Femur (tissue), 1 donor: Measurements from ENCODE around the gene PRRX2.

Source experiments
- DNase-seq: peaks from one replicate; pipeline ENCODE4 v3.0.0-alpha.2; 2017

Gene PRRX2

DNA sequence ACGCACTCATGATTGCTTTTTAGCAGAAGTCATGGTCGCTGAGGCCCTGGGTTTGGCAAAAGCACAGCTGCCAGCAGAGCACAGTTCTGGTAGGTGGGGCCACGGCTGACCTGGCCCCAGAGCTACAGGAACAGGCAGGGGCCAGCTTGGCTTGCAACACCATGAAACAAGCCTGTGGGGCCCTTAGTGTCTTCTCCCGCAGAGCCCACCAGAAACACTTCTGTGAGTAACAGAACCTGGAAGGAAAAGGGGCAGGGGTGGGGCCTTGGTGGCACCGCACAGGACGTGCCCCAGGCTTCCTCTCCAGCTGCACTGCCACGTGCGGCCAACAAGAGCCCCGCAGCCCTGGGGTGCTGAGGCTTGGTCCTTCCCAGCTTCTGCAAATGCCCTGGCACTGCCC lies 28.3 kb upstream of the PRRX2 start:
- no peak for DNase-seq

DNA sequence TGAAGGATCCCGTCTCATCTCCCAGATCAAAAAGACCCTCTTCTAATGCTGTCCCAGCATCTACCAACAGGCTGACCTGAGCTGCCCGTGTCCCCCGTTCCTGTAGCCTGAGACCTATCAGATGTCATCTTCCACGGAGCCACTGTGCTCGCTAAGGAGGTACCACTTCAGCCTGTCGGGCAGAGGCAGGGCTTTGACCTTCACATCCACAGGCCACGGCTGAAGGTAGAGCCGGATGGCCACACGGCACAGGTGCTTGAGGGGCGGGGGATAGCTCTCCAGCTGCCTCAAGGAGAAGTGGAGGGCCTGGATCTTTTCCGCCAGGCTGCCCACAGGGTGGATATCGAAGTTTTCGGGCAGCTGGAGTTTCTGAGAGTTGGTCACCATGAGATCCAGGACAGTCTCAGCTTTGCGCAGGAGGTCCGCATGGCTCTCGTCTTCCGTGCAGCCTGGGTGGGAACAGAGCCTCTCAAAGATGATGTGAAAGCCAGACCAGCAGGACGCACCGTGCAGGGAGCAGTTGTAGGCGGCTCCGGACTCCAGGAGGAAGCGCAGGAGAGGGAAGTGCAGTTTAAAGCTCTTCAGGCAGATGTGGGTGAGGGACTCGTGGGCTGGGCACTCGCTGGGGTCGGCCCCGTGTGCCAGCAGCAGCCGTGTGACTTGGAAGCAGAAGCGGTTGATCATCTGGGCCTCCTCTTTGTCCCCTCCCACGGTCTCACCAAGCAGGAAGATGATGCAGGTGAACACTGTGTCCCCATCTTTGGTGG lies 27.6 kb upstream of the PRRX2 start:
- DNase-seq, result no peak

DNA sequence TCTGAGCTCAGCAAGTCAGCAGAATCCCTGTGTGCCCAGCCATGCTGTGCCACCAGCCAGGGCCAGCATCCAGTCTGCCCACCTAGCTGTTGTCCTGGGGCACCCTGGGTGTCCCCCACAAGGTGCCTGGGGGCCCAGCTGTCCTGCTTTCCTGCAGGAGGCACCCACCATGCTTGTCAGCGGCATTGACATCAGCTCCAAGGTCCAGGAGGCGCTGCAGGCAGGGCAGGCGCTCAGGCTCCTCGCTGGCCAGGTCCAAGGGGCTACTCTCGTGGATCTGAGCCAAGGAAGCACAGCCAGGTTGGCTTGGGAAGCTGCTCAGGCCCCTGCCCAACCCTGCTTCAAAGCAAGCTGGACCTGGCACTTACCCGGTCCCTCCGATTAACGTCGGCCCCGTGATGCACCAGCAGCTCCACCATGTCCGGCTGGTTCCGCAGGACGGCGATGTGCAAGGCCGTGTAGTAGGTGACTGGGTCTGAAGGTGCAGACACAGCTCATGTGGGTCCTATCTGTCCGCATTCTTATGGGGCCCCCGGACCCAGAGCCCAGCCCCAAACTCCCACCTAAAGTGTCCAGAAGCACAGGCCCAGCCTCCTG lies 26.3 kb upstream of the PRRX2 start:
- no peak for DNase-seq

DNA sequence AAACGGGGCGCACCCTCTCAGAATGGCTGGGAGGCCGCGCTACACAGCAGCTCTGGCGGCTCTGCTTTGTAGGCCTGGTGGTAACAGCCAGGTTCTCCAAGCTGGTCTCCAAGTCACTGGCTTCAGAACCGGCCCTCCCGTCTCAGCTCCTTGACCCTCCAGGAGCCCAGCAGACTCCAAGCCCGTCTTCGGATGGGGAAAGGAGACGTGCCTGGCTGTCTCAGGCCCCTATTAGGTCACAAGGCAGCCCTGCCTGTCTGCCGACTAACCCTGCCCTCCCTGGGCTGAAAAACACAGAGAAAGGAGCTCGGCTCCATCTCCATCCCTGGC lies 25.7 kb upstream of the PRRX2 start:
- DNase-seq, result peak; percentile 15

DNA sequence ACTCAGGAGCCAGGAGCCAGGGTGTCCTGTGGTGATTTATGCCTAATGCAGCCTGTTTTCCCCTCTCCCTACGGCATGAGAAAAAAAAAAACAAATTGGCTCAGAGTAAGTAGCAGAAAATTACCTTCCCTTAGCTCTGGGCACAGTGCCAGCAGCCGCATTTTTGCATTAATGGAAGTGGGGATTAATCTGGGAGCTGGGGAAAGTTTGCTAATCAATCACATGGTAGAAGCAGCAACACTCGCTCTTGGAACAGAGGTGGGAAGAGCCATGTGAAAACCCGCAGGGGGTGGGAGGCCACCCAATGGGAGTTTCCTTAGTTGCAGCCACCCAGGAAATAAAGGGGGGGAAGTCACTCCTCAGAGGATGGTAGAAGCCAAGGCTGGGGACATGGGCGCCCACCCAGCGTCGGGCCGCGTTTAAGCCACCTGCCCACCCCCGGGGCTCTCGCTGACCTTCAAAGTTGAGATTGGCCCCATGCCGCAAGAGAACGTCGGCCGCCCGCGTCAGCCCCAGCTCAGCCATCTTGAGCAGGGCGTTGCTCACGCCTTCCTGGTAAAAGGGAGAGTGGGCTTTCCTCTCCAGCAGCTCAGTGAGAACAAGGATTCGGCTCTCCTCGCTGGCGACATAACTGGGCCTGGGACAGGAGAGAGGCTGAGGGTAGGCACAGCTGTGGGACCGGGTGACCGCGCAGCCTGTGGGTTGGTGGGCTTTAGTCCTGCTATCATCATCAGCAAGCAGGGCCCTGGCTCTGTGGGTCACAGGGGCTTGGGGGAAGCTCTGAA lies 25.2 kb upstream of the PRRX2 start:
- DNase-seq, result peak; percentile 31

DNA sequence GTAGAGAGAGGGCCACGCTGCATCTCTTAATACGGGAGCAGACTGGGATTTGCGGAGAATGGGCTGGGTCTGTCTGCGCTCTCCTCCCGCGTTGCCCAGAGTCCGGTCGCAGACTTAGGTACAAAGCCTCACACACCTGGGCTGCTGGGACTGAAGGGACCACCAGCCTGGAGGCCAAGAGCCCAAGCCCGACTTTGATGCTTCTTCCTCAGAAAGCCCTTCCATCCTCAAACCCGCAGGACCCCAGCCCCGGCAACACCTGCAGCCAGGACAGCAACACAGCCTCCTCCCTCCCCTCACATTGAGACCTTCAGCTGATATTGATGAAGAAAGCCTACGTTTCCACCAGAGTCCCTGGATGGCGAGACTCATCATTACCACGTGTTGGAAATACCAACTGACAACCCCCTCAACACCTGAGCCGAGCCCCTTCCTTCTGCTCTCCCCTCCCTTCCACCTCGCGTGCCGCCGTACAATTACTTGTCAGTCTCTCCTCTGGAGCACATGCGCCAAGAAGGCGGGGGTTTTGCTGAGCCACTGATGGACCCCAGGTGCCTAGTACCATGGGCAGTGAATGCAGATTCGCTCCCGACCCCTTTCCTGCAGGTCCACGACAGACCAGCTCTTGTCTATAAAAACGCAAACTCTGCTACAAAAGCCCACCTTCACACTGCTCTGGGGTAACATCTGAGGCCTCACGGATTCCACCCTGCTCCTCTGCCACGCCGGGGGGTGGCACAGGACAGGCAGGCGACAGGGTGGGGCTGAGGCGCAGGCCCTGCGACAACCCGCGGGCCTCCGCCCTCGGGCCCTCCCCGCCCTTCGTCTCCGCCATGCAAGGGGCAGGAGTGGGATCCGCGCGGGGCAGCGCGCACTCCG lies 24.3 kb upstream of the PRRX2 start:
- peak; percentile 22 for DNase-seq

DNA sequence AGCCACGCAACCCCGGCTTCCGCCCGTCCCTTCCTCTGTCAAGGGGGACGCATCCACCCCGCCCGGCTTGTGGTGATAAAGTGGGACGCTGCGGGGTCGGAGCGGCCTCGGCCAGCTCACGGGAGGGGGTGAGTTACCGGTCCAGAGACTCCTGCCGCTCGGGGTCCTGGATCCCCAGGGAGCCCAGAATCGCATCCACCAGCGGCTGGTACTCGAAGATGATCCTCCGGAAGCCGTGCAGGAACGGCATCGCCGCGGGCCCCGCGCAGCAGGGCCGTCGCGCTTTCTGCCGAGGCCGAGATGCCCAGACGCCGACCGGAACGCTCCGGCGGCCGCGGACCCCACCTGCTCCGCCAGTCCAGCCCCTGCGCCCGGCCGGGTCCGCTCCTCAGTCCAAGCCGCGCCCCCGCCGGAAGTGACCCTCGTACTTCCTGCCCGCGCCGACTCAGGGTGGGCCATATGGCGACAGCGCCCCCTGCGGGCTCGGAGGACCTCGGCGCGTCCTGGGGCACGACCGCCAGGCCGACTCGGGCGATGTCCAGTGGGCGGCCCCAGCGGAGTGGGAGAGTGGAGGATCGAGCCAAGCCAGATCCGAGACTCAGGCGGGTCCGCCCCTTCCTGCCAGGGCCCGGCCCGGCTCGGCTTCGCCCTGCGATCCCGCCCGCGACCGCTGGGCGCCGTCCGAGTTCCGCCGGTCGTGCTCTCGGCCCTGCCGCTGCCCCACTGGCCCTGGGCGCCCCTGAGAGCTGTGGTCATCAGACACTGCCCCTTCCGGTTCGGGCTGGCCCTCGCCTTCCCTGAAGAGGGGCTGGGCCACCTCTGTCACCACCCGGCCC lies 23.5 kb upstream of the PRRX2 start, which contains the start of gene ASB6:
ASB6 (minus strand) TSS at position 402 of the 836 bp plus-strand sequence; CDS start at position 250, 152 bp downstream.
- peak; percentile 98 for DNase-seq

DNA sequence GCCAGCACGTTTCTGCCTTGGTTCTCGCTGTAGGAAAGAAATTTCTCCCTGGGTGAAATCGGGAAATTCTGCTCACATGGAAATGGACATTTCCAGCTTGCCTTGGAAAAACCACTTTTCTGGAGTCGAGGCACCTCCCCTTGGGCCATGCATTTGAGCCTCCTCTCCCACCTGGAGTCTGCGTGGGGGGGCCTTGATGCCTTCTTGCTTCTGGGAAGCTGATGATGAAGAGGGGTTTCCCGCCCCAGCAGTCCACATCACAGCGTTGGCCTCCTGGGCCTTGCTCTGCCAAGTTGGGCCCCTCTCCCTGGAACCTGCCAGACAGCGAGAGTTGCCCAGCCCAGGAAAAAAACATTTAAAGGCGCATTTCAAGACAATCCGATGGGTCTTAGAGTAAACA lies 21.7 kb upstream of the PRRX2 start:
- DNase-seq, result peak; percentile 21

DNA sequence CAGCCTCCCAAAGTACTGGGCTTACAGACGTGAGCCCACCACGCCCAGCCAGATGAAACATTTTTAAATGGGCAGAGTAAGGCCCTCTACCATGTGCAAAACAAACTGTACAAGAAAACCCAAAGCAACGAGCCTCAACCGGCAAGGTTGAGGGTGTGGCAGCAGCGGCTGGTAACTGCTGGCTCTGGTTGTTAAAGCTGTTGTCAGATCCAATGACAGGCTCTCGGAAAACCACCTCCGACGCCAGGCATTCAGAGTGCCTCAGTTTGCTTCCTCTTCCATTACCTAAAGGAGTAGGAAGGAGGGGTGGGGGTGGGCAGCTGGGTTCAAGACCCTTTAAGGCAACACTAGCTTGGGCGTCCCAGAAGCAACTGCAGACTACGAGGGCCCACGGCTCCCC lies 21.1 kb upstream of the PRRX2 start:
- no peak for DNase-seq

DNA sequence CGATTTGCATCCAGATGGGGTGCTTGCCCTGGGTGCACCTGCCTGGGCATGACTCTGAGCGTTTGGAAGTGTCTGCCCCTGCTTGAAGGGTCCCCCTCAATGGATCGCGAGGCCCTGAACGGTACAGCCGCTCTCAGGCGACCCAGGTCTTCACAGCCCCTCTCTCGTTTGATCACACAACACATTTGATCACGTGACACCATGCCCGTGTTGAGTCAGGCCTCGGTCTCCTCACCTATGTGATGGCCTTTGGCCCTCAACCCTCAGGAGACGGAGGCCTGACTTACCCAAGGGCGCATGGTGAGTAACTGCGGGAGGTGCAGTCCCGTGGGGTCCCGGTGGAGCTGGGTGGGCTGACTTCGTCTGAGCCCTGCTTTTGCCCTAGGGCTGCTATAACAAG lies 20.5 kb upstream of the PRRX2 start:
- DNase-seq, result no peak

DNA sequence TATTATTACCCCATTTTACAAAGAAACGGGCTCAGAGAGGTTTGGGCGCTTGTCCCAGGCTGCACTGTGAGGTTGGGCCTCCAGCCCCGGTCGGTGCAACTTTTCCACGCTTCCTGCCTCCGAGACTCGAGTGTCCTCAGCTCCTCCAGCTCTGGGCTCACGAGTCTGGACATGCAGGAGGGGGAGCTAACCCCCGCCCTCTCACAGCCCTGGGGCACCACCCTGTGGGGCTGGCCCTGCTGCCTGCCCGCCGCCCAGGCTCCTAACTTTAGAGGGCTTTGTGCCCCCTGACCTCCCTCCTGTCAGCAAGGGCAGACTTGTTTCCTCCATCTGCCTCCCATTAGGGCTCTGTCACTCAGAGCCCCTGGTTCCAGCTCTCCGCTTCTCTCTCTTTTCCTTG lies 19.2 kb upstream of the PRRX2 start:
- DNase-seq, result no peak

DNA sequence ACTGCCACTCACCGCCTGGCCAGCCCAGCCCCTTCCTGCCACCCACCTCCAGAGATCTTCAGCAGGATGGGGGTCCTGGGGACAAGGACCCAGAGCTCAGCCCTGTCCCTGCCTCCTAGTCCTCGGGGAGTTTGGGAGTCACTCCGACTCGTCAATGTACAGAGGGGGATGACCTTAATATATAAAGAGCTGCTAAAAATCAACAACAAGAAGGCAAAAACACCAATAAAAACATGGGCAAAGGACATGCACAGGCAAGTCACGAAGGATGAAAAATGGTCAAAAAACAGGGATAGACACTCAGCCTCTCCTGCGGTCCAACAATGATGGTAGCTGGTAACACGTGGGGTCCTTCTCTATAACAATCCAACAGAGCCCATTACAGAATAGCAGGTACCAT lies 18.8 kb upstream of the PRRX2 start:
- no peak for DNase-seq

DNA sequence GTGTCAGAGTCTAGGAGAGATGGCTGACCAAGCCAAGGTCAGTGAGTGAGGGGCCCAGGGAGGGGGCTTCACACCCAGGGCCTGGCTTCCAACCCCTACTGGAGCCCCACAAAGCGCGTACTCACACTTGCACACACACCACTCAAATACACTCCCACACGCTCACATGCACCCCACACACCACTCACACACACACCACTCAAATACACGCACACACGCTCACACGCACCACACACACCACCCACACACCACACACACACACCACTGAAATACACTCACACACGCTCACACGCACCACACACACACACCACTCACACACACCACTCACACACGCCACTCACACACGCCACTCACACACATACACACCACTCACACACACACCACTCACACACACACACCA lies 17.8 kb upstream of the PRRX2 start:
- no peak for DNase-seq

DNA sequence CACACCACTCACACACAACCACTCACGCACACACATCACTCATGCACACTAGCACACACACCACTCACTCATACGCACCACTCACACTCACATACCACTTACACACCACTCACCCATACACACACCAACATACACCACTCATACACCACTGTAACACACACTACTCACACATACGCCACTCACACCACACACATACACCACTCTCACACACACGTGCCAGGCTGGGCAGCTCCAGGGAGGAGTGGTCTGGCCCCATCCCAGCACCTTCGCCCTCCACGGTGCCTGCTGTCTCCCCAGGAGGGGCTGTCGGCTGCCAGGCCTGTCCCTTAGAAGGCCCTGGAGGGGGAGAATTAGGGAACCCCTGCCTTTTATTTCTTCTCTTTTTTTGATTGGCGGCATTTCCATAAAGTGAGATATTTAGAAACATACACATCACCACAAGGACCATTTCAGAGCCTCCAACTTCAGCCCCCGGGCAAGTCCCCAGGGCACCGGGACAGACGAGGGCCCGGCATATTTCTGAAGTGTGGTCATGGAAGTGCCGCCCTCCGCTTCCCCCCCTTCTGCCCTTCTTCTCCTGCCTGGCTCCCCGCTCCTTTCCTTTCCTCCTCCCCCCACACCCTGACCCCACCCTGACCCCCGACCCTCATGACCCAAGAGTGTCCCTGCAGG lies 17.2 kb upstream of the PRRX2 start:
- DNase-seq, result peak; percentile 53

DNA sequence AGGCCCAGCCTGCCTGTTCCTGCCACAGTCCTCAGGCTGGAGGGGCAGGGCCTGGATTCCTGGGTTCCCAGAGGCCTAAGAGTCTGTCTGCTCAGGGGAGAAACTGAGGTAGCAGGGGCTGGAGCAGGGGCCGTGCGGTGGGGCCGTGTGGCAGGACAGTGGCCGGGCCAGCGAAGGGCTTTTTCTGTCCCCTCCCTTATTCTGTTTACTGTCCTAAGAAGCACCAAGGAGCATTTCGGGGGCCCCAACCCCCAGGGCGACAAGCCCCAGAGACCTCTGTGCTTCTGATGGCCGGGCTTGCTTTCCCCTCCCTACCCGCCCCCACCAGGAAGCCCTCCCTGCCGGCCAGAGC lies 16.7 kb upstream of the PRRX2 start:
- DNase-seq, result no peak

DNA sequence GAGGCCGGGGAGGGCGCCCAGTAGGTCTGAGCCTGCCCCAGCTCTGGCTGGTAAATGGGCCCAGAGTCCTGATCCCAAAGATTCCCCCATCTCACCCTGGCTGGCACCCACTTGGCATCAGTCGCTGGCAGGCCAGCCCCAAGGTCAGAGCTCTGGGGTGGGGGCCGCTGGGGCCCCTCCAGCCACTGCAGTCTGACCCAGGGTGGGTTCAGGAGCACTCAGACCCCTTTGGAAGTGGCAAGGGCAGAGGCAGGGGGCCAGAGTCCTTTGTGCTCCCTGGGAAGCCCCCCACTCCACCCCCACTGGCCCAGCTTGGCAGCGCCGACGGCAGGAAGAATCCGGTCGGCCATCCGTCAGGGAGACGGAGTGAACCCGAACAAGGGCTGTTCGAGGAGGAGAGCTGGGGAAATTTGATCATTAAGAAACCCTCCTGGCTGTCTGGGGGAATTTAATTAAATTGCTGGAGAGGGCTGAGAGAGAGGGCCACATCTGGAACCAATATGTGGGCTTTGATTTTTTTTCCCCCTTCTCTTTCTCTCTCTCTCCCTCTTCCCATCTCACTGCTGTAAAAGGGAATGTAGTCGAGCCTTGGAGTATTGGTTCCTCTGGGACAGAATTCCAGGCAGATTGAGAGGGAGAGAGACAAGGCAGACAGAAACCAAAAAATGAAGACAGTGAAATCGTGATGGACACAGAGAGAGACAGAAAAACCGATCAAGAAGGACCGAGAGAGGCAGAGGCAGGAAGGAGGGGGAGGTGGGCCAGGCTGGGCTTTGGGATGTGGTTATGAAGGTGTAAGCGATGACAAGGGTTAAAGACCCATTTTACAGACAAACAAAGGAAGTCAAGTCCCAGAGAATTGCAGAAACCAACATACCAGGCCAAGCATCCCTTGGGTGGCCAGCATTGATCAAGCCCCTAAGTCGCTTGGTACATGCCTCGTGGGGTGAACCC lies 15.4 kb upstream of the PRRX2 start:
- no peak for DNase-seq

DNA sequence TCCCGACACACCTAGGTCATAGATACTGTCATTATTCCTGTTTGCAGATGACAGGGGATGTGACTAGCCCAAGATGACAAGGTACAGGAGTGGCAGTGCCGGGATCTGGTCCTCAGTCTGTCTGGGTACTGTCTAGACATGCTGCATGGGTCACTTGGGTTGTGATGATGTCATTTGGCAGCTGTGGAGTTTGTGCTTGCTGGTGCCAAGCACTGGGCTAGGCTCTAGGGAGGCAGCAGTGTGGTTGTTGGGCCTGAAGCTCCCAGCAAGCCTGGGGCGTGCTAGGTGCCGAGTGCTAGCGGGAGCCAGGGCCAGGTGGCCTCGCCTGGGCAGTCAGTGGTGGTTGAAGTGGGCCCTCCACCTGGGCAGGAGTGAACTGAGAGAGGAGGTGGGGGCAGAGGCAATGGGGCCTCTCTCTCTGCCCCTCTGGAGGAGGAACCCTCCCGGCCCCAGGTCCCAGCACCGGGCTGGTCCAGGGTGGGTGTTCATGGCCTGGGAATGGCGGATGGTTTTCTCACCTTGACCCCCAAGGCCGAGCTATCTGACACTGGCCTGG lies 14.7 kb upstream of the PRRX2 start:
- DNase-seq, result no peak

DNA sequence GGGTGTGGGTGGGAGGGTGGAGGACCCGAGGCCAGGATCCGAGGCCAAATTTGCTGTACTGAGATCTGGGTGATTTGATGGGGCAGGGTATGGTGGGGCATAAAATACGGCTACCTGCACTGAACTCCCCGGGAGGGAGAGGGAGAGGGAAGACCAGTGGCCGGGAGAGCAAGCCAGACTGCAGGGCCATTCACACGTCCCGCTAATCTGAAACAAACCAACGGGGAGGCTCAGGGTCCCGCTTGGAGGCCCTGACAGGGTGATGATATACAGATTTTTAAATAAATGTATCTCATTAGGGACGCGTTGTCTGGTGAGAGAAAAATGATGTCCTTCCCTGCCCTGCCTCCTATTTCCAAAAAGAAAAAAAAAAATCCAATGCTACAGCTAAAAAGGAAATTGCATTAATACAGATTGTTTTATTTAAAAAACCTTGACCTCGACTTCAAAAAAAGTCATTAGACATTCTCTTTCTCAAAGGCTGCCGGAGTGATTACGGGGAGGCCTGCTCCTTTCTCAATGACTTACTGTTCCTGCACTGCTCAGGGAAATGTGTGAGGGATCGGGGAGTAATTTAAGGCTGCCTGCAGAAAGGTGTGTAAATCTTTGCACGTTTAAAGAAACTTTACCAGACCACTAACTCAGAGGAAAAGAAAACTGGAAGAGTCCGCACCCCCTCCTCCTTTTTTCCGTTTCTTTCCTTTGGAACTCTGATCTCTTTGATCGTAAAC lies 11.5 kb upstream of the PRRX2 start:
- no peak for DNase-seq

DNA sequence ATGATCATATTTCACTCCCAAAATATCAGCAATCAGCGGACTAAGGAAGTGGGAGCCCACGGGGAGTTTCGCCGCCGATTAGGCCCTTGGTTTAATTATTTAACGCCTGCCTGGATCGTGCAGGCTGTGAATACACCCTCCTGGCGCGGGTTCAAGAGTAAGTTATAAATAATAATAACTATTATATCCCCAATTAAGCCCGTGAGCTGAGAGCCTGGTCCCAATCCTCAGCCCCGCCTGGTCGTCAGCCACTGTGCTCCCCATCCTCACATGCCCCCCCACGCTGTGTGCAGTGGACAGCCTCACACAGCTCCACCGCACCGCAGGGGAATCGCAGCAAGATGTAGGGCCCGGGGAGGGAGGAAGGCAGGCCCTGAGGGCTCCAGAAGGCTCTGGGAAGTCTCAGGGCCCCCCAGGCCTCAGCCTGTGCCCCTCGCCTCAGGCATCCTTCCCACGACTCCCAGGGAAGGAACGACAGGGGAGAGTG lies 10.8 kb upstream of the PRRX2 start:
- no peak for DNase-seq
